Neuronal stem cell (in vitro differentiated cells): ENCODE measurements around the gene NUDT17. TPM values are rescaled to one million over a fixed set of nuclear protein-coding genes. Genes with fewer than 3 reads are reported as not detected.

ENCODE experiments used
- DNase-seq: peaks from one replicate; pipeline ENCODE4 v3.0.0-alpha.2; 2013; ENCODE audit warnings: low spot score
- H2AFZ ChIP-seq: one replicate; pipeline ENCODE4 v1.6.1; 2013; ENCODE audit warnings: mild to moderate bottlenecking, low read length, inconsistent platforms
- H2AK5ac ChIP-seq: 2 replicates; pipeline ENCODE4 v1.6.1; 2013; ENCODE audit warnings: low read depth, mild to moderate bottlenecking, inconsistent platforms, low read length, moderate library complexity, mixed read lengths
- H2BK120ac ChIP-seq: 2 replicates; pipeline ENCODE4 v1.6.1; 2013; ENCODE audit warnings: low read depth, mild to moderate bottlenecking, inconsistent platforms, low read length, moderate library complexity, mixed read lengths
- H2BK12ac ChIP-seq: one replicate; pipeline ENCODE4 v1.6.1; 2013; ENCODE audit warnings: low read length, inconsistent platforms
- H2BK15ac ChIP-seq: 2 replicates; pipeline ENCODE4 v1.6.1; 2013; ENCODE audit warnings: mild to moderate bottlenecking, low read length, inconsistent platforms, mixed read lengths
- H2BK5ac ChIP-seq: one replicate; pipeline ENCODE4 v1.6.1; 2013; ENCODE audit warnings: inconsistent platforms, mild to moderate bottlenecking, low read length, moderate library complexity
- H3K14ac ChIP-seq: one replicate; pipeline ENCODE4 v1.6.1; 2013; ENCODE audit warnings: low read length, inconsistent platforms
- H3K18ac ChIP-seq: 2 replicates; pipeline ENCODE4 v1.6.1; 2013; ENCODE audit warnings: low read length, inconsistent platforms
- H3K23ac ChIP-seq: 2 replicates; pipeline ENCODE4 v1.6.1; 2013; ENCODE audit warnings: low read depth, mild to moderate bottlenecking, mixed read lengths, low read length, inconsistent platforms; ENCODE audit not compliant: poor library complexity
- H3K27ac ChIP-seq: replicated peaks from 3 replicates; pipeline ENCODE4 v1.5.1; 2013; ENCODE audit warnings: low read length, inconsistent platforms
- H3K27me3 ChIP-seq, 3 experiments: 2 replicates each; pipeline ENCODE4 v1.6.1; 2013; ENCODE audit warnings: low read length in 3 of 3, mild to moderate bottlenecking in 2 of 3, inconsistent platforms in 1 of 3, low read depth in 1 of 3, mixed read lengths in 1 of 3, moderate library complexity in 1 of 3; ENCODE audit not compliant: control insufficient read depth in 3 of 3, insufficient read depth in 3 of 3
- H3K36me3 ChIP-seq, 2 donors: replicated peaks in 1 of 2; 2 replicates each; pipeline ENCODE4 v1.6.1; 2013; ENCODE audit warnings: low read length in 2 of 2; ENCODE audit not compliant: control insufficient read depth in 2 of 2, insufficient read depth in 2 of 2
- H3K4ac ChIP-seq: 2 replicates; pipeline ENCODE4 v1.6.1; 2013; ENCODE audit warnings: inconsistent platforms, mild to moderate bottlenecking, low read length, moderate library complexity
- H3K4me1 ChIP-seq, 2 donors: 1 replicate in 1 of 2; 2 replicates in 1 of 2; pipeline ENCODE4 v1.6.1; 2013; ENCODE audit warnings: low read length in 2 of 2, low read depth in 1 of 2; ENCODE audit not compliant: control insufficient read depth in 2 of 2, insufficient read depth in 1 of 2
- H3K4me2 ChIP-seq: one replicate; pipeline ENCODE4 v1.6.1; 2013; ENCODE audit warnings: mild to moderate bottlenecking, low read length, inconsistent platforms; ENCODE audit not compliant: insufficient read depth, poor library complexity, severe bottlenecking
- H3K4me3 ChIP-seq, 2 donors: 2 replicates each; pipeline ENCODE4 v1.5.1; 2013; ENCODE audit warnings: low read length in 2 of 2, mild to moderate bottlenecking in 2 of 2, inconsistent platforms in 1 of 2, moderate library complexity in 1 of 2
- H3K79me1 ChIP-seq: one replicate; pipeline ENCODE4 v1.6.1; 2013; ENCODE audit warnings: low read depth, mild to moderate bottlenecking, inconsistent platforms, low read length, moderate library complexity
- H3K9ac ChIP-seq: one replicate; pipeline ENCODE4 v1.6.1; 2013; ENCODE audit warnings: mild to moderate bottlenecking, low read depth, low read length, inconsistent platforms; ENCODE audit not compliant: poor library complexity
- H3K9me3 ChIP-seq, 2 donors: replicated peaks in 1 of 2; 2 replicates each; pipeline versions ENCODE3 to v1.6.1; 2013; ENCODE audit warnings: low read length in 2 of 2, mild to moderate bottlenecking in 2 of 2, inconsistent platforms in 1 of 2, low read depth in 1 of 2, mixed read lengths in 1 of 2, moderate library complexity in 1 of 2; ENCODE audit not compliant: control insufficient read depth in 2 of 2, insufficient read depth in 1 of 2
- H4K8ac ChIP-seq: one replicate; pipeline ENCODE4 v1.6.1; 2013; ENCODE audit warnings: low read depth, mild to moderate bottlenecking, inconsistent platforms, low read length, moderate library complexity
- H4K91ac ChIP-seq: one replicate; pipeline ENCODE4 v1.6.1; 2013; ENCODE audit warnings: low read length, low read depth, mild to moderate bottlenecking, inconsistent platforms; ENCODE audit not compliant: poor library complexity
- WGBS, 2 donors: extraction: QIAGEN DNeasy Blood & Tissue Kit; methylation state at CpG; one replicate each; pipeline ENCODE4 v1.1.7; 2013; ENCODE audit warnings: missing lambda C conversion rate in 2 of 2, mixed read lengths in 1 of 2; ENCODE audit not compliant: insufficient read length in 2 of 2, insufficient replicate concordance in 1 of 2; ENCODE audit errors: extremely low coverage in 2 of 2; 5-methylcytosine and 5-hydroxymethylcytosine counted together
- small RNA-seq: library from polyadenylated mRNA; stranded (forward); fragments of <200 nt; extraction: miRNeasy Mini kit (QIAGEN cat#:217004); gene quantifications from one replicate; pipeline ENCODE3, GENCODE V24; 2013; ENCODE audit not compliant: insufficient read depth

The NUDT17 gene

GRCh38 chr1:145897969-145898368 lies 52.5 kb downstream of the NUDT17 start:
- no peak overlapping the region for H3K18ac ChIP-seq
- no CpG with 5 or more reads among the region's 1 CpG for WGBS, 2 donors
- no peak overlapping the region for H3K4ac ChIP-seq
- H2AFZ ChIP-seq, result no peak overlapping the region
- DNase-seq, result no peak
- H3K27ac ChIP-seq, result no peak overlapping the region
- H2BK5ac ChIP-seq, result no peak overlapping the region
- no peak overlapping the region for H4K91ac ChIP-seq
- no peaks in the 10 kb centered on the region for H3K36me3 ChIP-seq
- peaks cover 7% of the 10 kb centered on the region in 2 donors for H3K4me1 ChIP-seq
- no peak overlapping the region for H4K8ac ChIP-seq
- H3K79me1 ChIP-seq, result no peaks in the 10 kb centered on the region
- no peak overlapping the region for H3K4me2 ChIP-seq
- H2BK120ac ChIP-seq, result no peak overlapping the region
- no peak overlapping the region for H3K4me3 ChIP-seq
- no peak overlapping the region for H3K14ac ChIP-seq
- H2BK15ac ChIP-seq, result no peak overlapping the region
- no peak overlapping the region for H3K9ac ChIP-seq
- H3K27me3 ChIP-seq, result peaks cover 0 to 29% (median 0%) of the 10 kb centered on the region in 3 experiments
- H3K23ac ChIP-seq, result no peak overlapping the region
- peak overlapping the region; percentile 37 for H2AK5ac ChIP-seq
- H2BK12ac ChIP-seq, result no peak overlapping the region
- no peaks in the 10 kb centered on the region for H3K9me3 ChIP-seq

Small RNA genes lying within 50 kb of the gene (small RNA-seq; reads per million reads assigned to genes)
- gene MIR6736, result not detected
